OCI-LY7 (cell line): ENCODE data around the gene FUT8. TPM values are rescaled to one million over a fixed set of nuclear protein-coding genes. Genes with fewer than 3 reads are reported as not detected.
A peak's percentile ranks its signal among the peaks of the same experiment; 100 is the strongest.

Source experiments
- BruUV-seq: library from RNA; stranded (reverse); fragments of 400-500 nt; replicated peaks from 2 replicates; lab custom pipeline; 2021; lab: Mats Ljungman, UMichigan
- CTCF ChIA-PET: fragments of 300-600 bp; sonication (Branson Sonifier 250); formaldehyde crosslinking; loops from one replicate; lab custom pipeline; 2022; ENCODE audit warnings: antibody characterized with exemption; ENCODE audit not compliant: unreplicated experiment; lab: Charles Lee
- POLR2A ChIA-PET: fragments of 300-600 bp; sonication (Branson Sonifier 250); formaldehyde crosslinking; loops from one replicate; lab custom pipeline; 2022; ENCODE audit warnings: antibody characterized with exemption; lab: Charles Lee
- DNase-seq: peaks from one replicate; pipeline ENCODE4 v3.0.0-alpha.2; 2015; ENCODE audit warnings: low spot score
- H2AFZ ChIP-seq: fragments of 200-600 bp; sonication (generic), shearing (Covaris generic); 2 replicates; pipeline ENCODE4 v1.6.1; 2014; ENCODE audit warnings: mild to moderate bottlenecking, antibody characterized with exemption, low read length, moderate library complexity
- H3K27ac ChIP-seq: fragments of 200-600 bp; sonication (generic); 2 replicates; pipeline ENCODE4 v1.5.1; 2014; ENCODE audit warnings: mixed run types, low read depth, mild to moderate bottlenecking, moderate library complexity, low read length, inconsistent platforms; ENCODE audit not compliant: poor library complexity, severe bottlenecking
- H3K36me3 ChIP-seq: fragments of 200-600 bp; sonication (generic); 2 replicates; pipeline ENCODE4 v1.6.1; 2014; ENCODE audit warnings: mild to moderate bottlenecking, antibody characterized with exemption, low read length, moderate library complexity, mixed read lengths; ENCODE audit not compliant: insufficient read depth
- H3K4me1 ChIP-seq: fragments of 200-600 bp; sonication (generic); 2 replicates; pipeline ENCODE4 v1.5.1; 2014; ENCODE audit warnings: mild to moderate bottlenecking, low read length; ENCODE audit not compliant: insufficient read depth, poor library complexity, severe bottlenecking
- H3K4me2 ChIP-seq: fragments of 200-600 bp; sonication (generic); 2 replicates; pipeline ENCODE4 v1.6.1; 2014; ENCODE audit warnings: mild to moderate bottlenecking, low read length
- H3K4me3 ChIP-seq: fragments of 200-600 bp; sonication (generic); 2 replicates; pipeline ENCODE4 v1.5.1; 2014; ENCODE audit warnings: mild to moderate bottlenecking, low read depth, low read length; ENCODE audit not compliant: poor library complexity, severe bottlenecking
- H3K79me2 ChIP-seq: fragments of 200-600 bp; sonication (generic); 2 replicates; pipeline ENCODE4 v1.6.1; 2016; ENCODE audit warnings: low read depth, mild to moderate bottlenecking, low read length, moderate library complexity, mixed read lengths; ENCODE audit not compliant: insufficient read depth
- H3K9me2 ChIP-seq: fragments of 200-600 bp; sonication (generic); 2 replicates; pipeline ENCODE4 v1.6.1; 2016; ENCODE audit warnings: mild to moderate bottlenecking, low read length, mixed read lengths; ENCODE audit not compliant: insufficient read depth
- H3K9me3 ChIP-seq: fragments of 200-600 bp; sonication (generic); 2 replicates; pipeline ENCODE4 v1.6.1; 2014; ENCODE audit warnings: mild to moderate bottlenecking, mixed run types, low read length, mixed read lengths
- H4K20me1 ChIP-seq: fragments of 200-600 bp; sonication (generic); 2 replicates; pipeline ENCODE4 v1.6.1; 2014; ENCODE audit warnings: mild to moderate bottlenecking, antibody characterized with exemption, low read length, moderate library complexity, mixed read lengths; ENCODE audit not compliant: insufficient read depth
- CTCF ChIP-seq: fragments of 200-600 bp; sonication (generic); conservative IDR thresholded peaks from 2 replicates; pipeline ENCODE4 v1.5.1; 2014; ENCODE audit warnings: mild to moderate bottlenecking, antibody characterized with exemption, low read length, moderate library complexity, mixed read lengths
- EZH2phosphoT487 ChIP-seq: fragments of 200-600 bp; sonication (generic); IDR thresholded peaks from 2 replicates; pipeline ENCODE4 v1.6.1; 2018; ENCODE audit warnings: low read depth, borderline replicate concordance, mild to moderate bottlenecking, mixed run types, antibody characterized with exemption, low read length, moderate library complexity, mixed read lengths
- intact Hi-C: fragments of 100-400 bp; cut with micrococcal nuclease; formaldehyde crosslinking; loops from one replicate; pipeline ENCODE4 v1.10.0; 2022; ENCODE audit not compliant: unreplicated experiment
- total RNA-seq, 2 experiments: library from RNA; depleted of rRNA in 1 of 2; stranded (reverse); fragments of >200 nt in 1 of 2; shearing (Covaris generic) in 1 of 2; gene quantifications; 2 replicates each; pipeline ENCODE4 v1.2.3, GENCODE V29; 2014 to 2022

Gene FUT8
- total RNA-seq, 2 experiments from 2014 or later: 90.3 to 174 TPM

- no peak for TF ChIP-seq EZH2phosphoT487
- no peak for TF ChIP-seq CTCF
- BruUV-seq: no TSS peak
Observed at GRCh38 chr14:65513671-65514070, 101.1 kb downstream of the FUT8 start.

GRCh38 chr14:65517635-65518542 lies 105.4 kb downstream of the FUT8 start:
- ChIA-PET POLR2A (interaction anchor here (0.6 to 0.9 kb wide), 2 partner anchors 9 to 71 kb away, joined by 3 read pairs; no protein-coding TSS in a partner anchor), CTCF (no interaction called here)
- TF ChIP-seq EZH2phosphoT487: no peak
- TF ChIP-seq CTCF: no peak
- Histone ChIP-seq H2AFZ (no peak overlapping the region), H3K36me3 (peaks cover 45% of the 10 kb centered on the region), H3K9me2 (no peaks in the 10 kb centered on the region), H3K4me1 (no peaks in the 10 kb centered on the region), H3K9me3 (peaks cover 12% of the 10 kb centered on the region; the same call in 1 of the 2 replicates), H3K79me2 (peaks cover 100% of the 10 kb centered on the region), H3K4me3 (no peak overlapping the region), H3K27ac (peak overlapping the region; percentile 17), H4K20me1 (peaks cover 12% of the 10 kb centered on the region; the same call in 1 of the 2 replicates), H3K4me2 (no peak overlapping the region)
- intact Hi-C loops: no loop called here
- no TSS peak for BruUV-seq
- no peak for DNase-seq

More at GRCh38 chr14:65513671-65514070, 101.1 kb downstream of the FUT8 start:
- ChIA-PET CTCF (no interaction called here), POLR2A (interaction anchor here (0.5 to 1.3 kb wide), 5 partner anchors 11 to 227 kb away, joined by 3 to 10 read pairs (median 4); no protein-coding TSS in a partner anchor)
- H3K4me1 ChIP-seq: no peaks in the 10 kb centered on the region
- H4K20me1 ChIP-seq: peaks cover 12% of the 10 kb centered on the region; the same call in 1 of the 2 replicates
- intact Hi-C loops: no loop called here
- H3K9me3 ChIP-seq: peaks cover 15% of the 10 kb centered on the region
- peaks cover 30% of the 10 kb centered on the region for H3K36me3 ChIP-seq
- no peak overlapping the region for H3K27ac ChIP-seq
- H3K79me2 ChIP-seq: peaks cover 100% of the 10 kb centered on the region
- no peak for DNase-seq
- no peak overlapping the region for H3K4me2 ChIP-seq
- no peak overlapping the region for H2AFZ ChIP-seq
- no peaks in the 10 kb centered on the region for H3K9me2 ChIP-seq
- H3K4me3 ChIP-seq: no peak overlapping the region

- intact Hi-C loops: no loop called here
- H3K9me2 ChIP-seq: no peaks in the 10 kb centered on the region
- peaks cover 38% of the 10 kb centered on the region for H3K36me3 ChIP-seq
- no peak for TF ChIP-seq CTCF
- H2AFZ ChIP-seq: no peak overlapping the region
- H3K9me3 ChIP-seq: peaks cover 29% of the 10 kb centered on the region; the same call in 1 of the 2 replicates
- no peak overlapping the region for H3K4me2 ChIP-seq
- POLR2A ChIA-PET: interaction anchor here (0.6 to 0.8 kb wide), 2 partner anchors 23 to 25 kb away, joined by 3 to 4 read pairs; no protein-coding TSS in a partner anchor
- no peak overlapping the region for H3K4me3 ChIP-seq
- no peak overlapping the region for H3K27ac ChIP-seq
- DNase-seq: no peak
- H3K79me2 ChIP-seq: peaks cover 72% of the 10 kb centered on the region
- peaks cover 4% of the 10 kb centered on the region; the same call in 1 of the 2 replicates for H4K20me1 ChIP-seq
- peaks cover 25% of the 10 kb centered on the region for H3K4me1 ChIP-seq
- BruUV-seq: no TSS peak
- CTCF ChIA-PET: no interaction called here
Observed at GRCh38 chr14:65528069-65528468, 115.5 kb downstream of the FUT8 start.
